GM12872 (cell line): Measurements from ENCODE around the gene ERCC2.

ENCODE experiments used
- CTCF ChIP-seq: IDR thresholded peaks from 3 replicates; pipeline ENCODE4 v1.5.1; 2011; ENCODE audit warnings: low read depth, mild to moderate bottlenecking, low read length, moderate library complexity; ENCODE audit not compliant: insufficient read depth

The ERCC2 gene

GRCh38 chr19:45395821-45396617, 25.6 kb upstream of the ERCC2 start:
- TF ChIP-seq CTCF, result no peak

GRCh38 chr19:45391871-45392665, 21.7 kb upstream of the ERCC2 start:
- TF ChIP-seq CTCF, result no peak

- no peak for TF ChIP-seq CTCF
Measured at GRCh38 chr19:45391346-45391745, 21.0 kb upstream of the ERCC2 start.

GRCh38 chr19:45385392-45386221, 15.2 kb upstream of the ERCC2 start:
- no peak for TF ChIP-seq CTCF

GRCh38 chr19:45382426-45382825, 12.1 kb upstream of the ERCC2 start:
- TF ChIP-seq CTCF, result no peak

GRCh38 chr19:45380107-45380506, 9.7 kb upstream of the ERCC2 start:
- TF ChIP-seq CTCF, result no peak

GRCh38 chr19:45376045-45376724, 5.8 kb upstream of the ERCC2 start:
- TF ChIP-seq CTCF, result no peak
